Measurements from ENCODE around the gene NME2.
"Not testable (repeated sequence)": the region's sequence is repeated elsewhere in the genome, so short reads cannot be mapped to it uniquely, and the experiment has no call there.

The NME2 gene

DNA sequence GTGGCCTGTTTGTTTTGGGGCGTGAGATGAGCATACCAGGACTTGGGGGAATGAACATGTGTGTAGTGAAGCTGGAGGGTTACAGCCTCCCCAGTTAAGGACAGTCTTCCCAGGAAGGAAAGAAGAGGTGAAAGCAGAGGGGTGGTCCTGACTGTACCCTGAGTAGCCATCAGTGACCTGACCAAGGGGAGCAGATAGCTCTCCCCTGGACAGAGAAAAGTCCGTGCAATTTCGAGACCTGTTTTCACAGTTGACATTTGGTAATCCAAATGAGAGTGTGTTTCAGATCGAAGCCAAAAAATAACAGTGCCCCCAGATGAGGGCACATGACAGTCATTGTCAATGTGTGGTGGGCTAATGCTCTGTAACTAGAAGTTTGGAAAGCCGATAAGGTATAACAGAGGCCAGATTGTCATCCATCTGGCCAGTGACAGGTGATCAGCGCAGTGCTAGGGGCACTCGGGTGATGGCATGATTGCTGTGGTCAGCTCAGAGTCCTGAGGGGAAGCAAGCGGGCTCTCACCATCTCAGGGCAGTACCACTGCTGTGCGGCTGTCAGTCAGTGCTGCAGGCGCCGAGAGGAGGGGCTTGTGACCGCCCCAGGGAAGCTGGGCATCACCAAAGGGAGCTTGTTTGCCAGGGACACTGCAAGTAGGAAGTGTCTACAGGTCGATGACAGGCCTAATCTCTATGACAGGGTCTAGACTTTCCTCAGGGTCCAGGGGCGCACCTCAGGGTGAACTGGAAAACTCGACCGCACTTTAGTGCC is 1.1 kb upstream of the NME2 start:
- H3K9me3 ChIP-seq (ENCODE audit: low read length) = no peaks in the 10 kb centered on the region
- peak overlapping the region; percentile 57 for H3K4me3 ChIP-seq (ENCODE audit: low read length)
- no peaks in the 10 kb centered on the region for H3K27me3 ChIP-seq (ENCODE audit: insufficient read depth, low read length)
- peaks cover 46% of the 10 kb centered on the region for H3K36me3 ChIP-seq (ENCODE audit: insufficient read depth, low read length)
- peaks cover 8% of the 10 kb centered on the region for H3K4me1 ChIP-seq (ENCODE audit: insufficient read depth, low read length)
- no peak overlapping the region for H2AFZ ChIP-seq (ENCODE audit: low read depth, low read length)

DNA sequence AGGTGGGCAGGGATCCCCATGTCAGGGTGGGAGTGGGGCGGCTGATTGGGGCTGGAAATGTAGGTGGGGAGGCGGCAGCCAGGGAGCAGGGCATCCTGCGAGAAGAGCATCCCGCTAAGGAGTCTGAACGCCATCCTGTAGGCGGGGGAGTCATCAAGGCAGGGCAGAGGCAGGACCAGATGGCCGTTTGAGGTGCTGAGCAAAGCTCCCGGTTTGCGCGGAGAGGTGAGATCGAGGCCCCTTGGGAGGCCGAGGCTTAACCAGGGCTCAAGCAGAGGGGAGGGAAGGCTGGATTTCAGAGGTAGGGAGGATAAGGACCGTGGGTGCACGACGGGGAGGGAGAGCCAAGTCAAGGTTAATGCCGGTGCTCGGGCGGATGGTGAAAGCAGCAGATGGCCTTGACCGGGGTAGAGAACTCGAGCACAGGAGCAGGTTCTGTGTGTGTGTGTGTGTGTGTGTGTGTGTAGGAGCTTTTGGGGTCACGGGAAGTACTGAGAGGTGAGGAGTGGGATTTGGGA is 472 bp upstream of the NME2 start:
- H3K36me3 ChIP-seq (ENCODE audit: insufficient read depth, low read length) = peaks cover 44% of the 10 kb centered on the region
- H3K4me1 ChIP-seq (ENCODE audit: insufficient read depth, low read length) = peaks cover 8% of the 10 kb centered on the region
- H2AFZ ChIP-seq (ENCODE audit: low read depth, low read length) = peak overlapping the region; percentile 78
- H3K4me3 ChIP-seq (ENCODE audit: low read length) = peak overlapping the region; percentile 57
- H3K9me3 ChIP-seq (ENCODE audit: low read length) = no peaks in the 10 kb centered on the region
- H3K27me3 ChIP-seq (ENCODE audit: insufficient read depth, low read length) = no peaks in the 10 kb centered on the region

DNA sequence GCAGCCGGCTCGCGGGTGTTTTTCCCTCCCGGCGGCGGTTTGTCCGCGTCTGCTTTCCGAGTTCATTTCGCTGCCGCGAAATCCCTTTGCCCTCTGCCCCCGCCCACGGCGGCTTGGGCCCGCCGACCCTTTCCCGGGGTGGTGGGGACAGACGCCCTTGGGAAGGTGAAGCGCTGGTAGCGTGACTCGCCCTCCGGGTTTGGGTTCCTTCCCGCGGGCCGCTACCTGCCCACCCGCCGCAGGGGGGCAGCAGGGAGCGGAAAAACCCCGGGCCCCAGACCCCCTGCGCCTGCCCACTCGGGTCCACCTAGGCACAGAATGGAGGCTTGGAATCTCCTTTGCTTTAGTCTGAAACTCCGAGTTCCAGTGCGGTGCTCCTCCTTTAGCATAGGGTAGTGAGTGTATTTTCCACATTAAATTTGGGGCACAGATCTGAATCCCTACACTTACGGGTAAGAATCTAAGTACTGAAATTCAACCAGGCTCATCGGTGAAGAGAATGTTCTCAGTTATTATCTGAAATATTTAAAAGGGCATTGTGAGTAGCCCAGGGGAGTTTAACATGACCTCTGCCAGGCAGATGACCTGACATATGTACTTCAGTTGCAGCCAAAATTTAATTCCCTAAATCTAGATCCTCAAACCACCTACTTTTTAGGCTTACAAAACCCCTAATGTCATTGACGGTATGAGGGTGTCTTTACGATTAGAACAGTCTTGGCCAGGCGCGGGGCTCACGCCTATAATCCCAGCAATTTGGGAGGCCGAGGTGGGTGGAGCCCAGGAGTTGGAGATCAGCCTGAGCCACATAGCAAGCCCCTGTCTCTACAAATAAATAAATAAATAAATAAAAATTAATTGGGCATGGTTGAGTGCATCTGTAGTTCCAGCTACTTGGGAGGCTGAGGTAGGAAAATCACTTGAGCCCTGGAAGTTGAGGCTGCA is 1.0 kb downstream of the NME2 start:
- Histone ChIP-seq H3K9me3 (ENCODE audit: low read length) (no peaks in the 10 kb centered on the region), H3K36me3 (ENCODE audit: insufficient read depth, low read length) (peaks cover 43% of the 10 kb centered on the region)

GRCh38 chr17:51169340-51169739 is 3.1 kb downstream of the NME2 start:
- no peak overlapping the region for H3K4me3 ChIP-seq (ENCODE audit: low read length)
- H3K27me3 ChIP-seq (ENCODE audit: insufficient read depth, low read length) = no peaks in the 10 kb centered on the region
- no peaks in the 10 kb centered on the region for H3K9me3 ChIP-seq (ENCODE audit: low read length)
- no peak overlapping the region for H2AFZ ChIP-seq (ENCODE audit: low read depth, low read length)
- peaks cover 8% of the 10 kb centered on the region for H3K4me1 ChIP-seq (ENCODE audit: insufficient read depth, low read length)
- peaks cover 37% of the 10 kb centered on the region for H3K36me3 ChIP-seq (ENCODE audit: insufficient read depth, low read length)

More for the DNA sequence above, 1.0 kb downstream of the NME2 start:
- Histone ChIP-seq H3K4me3 (ENCODE audit: low read length) (peak overlapping the region; percentile 57), H2AFZ (ENCODE audit: low read depth, low read length) (peak overlapping the region; percentile 78), H3K4me1 (ENCODE audit: insufficient read depth, low read length) (peaks cover 8% of the 10 kb centered on the region), H3K27me3 (ENCODE audit: insufficient read depth, low read length) (no peaks in the 10 kb centered on the region)

DNA sequence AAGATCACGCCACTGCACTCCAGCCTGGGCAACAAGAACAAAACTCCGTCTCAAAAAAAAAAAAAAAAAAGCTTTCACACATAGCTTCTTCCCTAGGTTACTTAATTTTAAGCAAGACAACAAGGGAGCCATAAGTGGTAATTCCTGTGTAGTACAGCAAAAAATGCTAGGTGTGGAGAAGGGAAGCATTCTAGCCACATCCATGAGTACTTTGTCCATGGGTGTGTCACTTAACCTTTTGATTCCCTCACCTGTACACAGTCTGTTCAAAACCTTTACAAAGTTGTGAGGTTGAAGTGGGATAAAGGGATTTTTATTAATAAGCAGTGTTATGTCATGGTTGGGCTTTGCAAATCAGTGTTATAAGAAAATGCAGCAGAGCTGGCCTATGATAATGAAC is 4.5 kb downstream of the NME2 start:
- Histone ChIP-seq H3K4me3 (ENCODE audit: low read length) (no peak overlapping the region), H3K27me3 (ENCODE audit: insufficient read depth, low read length) (no peaks in the 10 kb centered on the region), H3K36me3 (ENCODE audit: insufficient read depth, low read length) (peaks cover 43% of the 10 kb centered on the region), H3K4me1 (ENCODE audit: insufficient read depth, low read length) (peaks cover 6% of the 10 kb centered on the region), H3K9me3 (ENCODE audit: low read length) (no peaks in the 10 kb centered on the region), H2AFZ (ENCODE audit: low read depth, low read length) (no peak overlapping the region)

GRCh38 chr17:51172030-51172429 is 5.8 kb downstream of the NME2 start:
- H3K36me3 ChIP-seq (ENCODE audit: insufficient read depth, low read length) = peaks cover 43% of the 10 kb centered on the region
- not testable (repeated sequence) for H2AFZ ChIP-seq (ENCODE audit: low read depth, low read length); H3K4me3 ChIP-seq (ENCODE audit: low read length); H3K27me3 ChIP-seq (ENCODE audit: insufficient read depth, low read length); H3K9me3 ChIP-seq (ENCODE audit: low read length); H3K4me1 ChIP-seq (ENCODE audit: insufficient read depth, low read length)

- H3K36me3 ChIP-seq (ENCODE audit: insufficient read depth, low read length) = peaks cover 67% of the 10 kb centered on the region
- no peak overlapping the region for H3K4me3 ChIP-seq (ENCODE audit: low read length)
- no peaks in the 10 kb centered on the region for H3K4me1 ChIP-seq (ENCODE audit: insufficient read depth, low read length)
- H2AFZ ChIP-seq (ENCODE audit: low read depth, low read length) = no peak overlapping the region
- H3K9me3 ChIP-seq (ENCODE audit: low read length) = no peaks in the 10 kb centered on the region
- no peaks in the 10 kb centered on the region for H3K27me3 ChIP-seq (ENCODE audit: insufficient read depth, low read length)
Measured at GRCh38 chr17:51180486-51180885, 14.3 kb downstream of the NME2 start.

GRCh38 chr17:51184124-51184523 is 17.9 kb downstream of the NME2 start:
- no peaks in the 10 kb centered on the region for H3K27me3 ChIP-seq (ENCODE audit: insufficient read depth, low read length)
- no peak overlapping the region for H3K4me3 ChIP-seq (ENCODE audit: low read length)
- no peak overlapping the region for H2AFZ ChIP-seq (ENCODE audit: low read depth, low read length)
- H3K36me3 ChIP-seq (ENCODE audit: insufficient read depth, low read length) = peaks cover 77% of the 10 kb centered on the region
- no peaks in the 10 kb centered on the region for H3K4me1 ChIP-seq (ENCODE audit: insufficient read depth, low read length)
- no peaks in the 10 kb centered on the region for H3K9me3 ChIP-seq (ENCODE audit: low read length)

DNA sequence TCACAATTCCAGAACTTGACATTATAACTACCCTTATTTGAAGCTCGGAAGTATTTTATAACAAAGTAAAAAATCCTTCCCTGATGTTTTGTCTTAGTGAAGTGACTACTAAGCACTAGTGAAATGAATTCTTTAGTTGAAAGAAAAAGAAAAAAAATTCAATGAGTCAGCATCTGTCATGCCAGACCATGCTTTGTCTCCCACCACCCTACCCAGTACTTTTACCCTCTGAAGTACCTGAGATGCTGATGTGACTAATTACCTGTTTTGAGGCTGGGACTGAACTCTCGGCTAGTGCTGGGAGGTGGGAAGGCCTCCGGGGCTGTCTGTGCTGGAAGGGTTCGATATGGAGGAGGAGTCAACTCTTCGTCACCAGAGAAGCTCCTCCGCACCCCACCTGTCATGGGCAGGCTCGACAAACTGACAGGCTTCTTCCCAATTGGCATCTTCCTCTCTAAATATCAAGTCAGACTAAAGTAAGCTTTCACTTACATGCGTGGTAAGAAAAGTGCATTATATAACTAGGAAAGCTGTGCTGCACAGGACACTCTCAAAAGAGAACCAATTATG is 19.6 kb downstream of the NME2 start:
- H3K4me1 ChIP-seq (ENCODE audit: insufficient read depth, low read length) = no peaks in the 10 kb centered on the region
- H3K27me3 ChIP-seq (ENCODE audit: insufficient read depth, low read length) = no peaks in the 10 kb centered on the region
- no peak overlapping the region for H2AFZ ChIP-seq (ENCODE audit: low read depth, low read length)
- peaks cover 81% of the 10 kb centered on the region for H3K36me3 ChIP-seq (ENCODE audit: insufficient read depth, low read length)
- no peaks in the 10 kb centered on the region for H3K9me3 ChIP-seq (ENCODE audit: low read length)
- no peak overlapping the region for H3K4me3 ChIP-seq (ENCODE audit: low read length)

GRCh38 chr17:51188271-51188833 is 22.1 kb downstream of the NME2 start:
- no peaks in the 10 kb centered on the region for H3K9me3 ChIP-seq (ENCODE audit: low read length)
- no peak overlapping the region for H2AFZ ChIP-seq (ENCODE audit: low read depth, low read length)
- H3K36me3 ChIP-seq (ENCODE audit: insufficient read depth, low read length) = peaks cover 84% of the 10 kb centered on the region
- H3K4me3 ChIP-seq (ENCODE audit: low read length) = no peak overlapping the region
- H3K4me1 ChIP-seq (ENCODE audit: insufficient read depth, low read length) = no peaks in the 10 kb centered on the region
- H3K27me3 ChIP-seq (ENCODE audit: insufficient read depth, low read length) = no peaks in the 10 kb centered on the region

DNA sequence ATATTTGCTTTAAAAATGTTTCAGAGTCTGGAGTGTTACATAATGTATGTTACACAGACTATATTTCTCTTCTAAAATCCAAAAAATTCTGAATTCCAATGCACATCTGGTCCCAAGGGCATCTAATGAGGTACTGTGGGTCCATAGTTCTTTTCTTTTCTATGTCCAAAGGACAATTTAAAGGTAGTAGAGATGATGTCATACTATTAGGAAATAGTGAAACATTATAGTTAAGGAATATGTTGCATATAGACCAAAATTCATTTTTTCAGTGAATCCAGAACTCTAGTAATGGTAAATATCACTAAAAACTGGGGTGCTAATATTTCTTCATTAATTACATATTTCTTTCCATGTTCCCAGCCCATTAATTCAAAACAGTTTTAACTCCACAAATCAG is 23.0 kb downstream of the NME2 start:
- no peak overlapping the region for H3K4me3 ChIP-seq (ENCODE audit: low read length)
- no peaks in the 10 kb centered on the region for H3K9me3 ChIP-seq (ENCODE audit: low read length)
- H3K4me1 ChIP-seq (ENCODE audit: insufficient read depth, low read length) = no peaks in the 10 kb centered on the region
- H3K36me3 ChIP-seq (ENCODE audit: insufficient read depth, low read length) = peaks cover 84% of the 10 kb centered on the region
- H3K27me3 ChIP-seq (ENCODE audit: insufficient read depth, low read length) = no peaks in the 10 kb centered on the region
- H2AFZ ChIP-seq (ENCODE audit: low read depth, low read length) = no peak overlapping the region

DNA sequence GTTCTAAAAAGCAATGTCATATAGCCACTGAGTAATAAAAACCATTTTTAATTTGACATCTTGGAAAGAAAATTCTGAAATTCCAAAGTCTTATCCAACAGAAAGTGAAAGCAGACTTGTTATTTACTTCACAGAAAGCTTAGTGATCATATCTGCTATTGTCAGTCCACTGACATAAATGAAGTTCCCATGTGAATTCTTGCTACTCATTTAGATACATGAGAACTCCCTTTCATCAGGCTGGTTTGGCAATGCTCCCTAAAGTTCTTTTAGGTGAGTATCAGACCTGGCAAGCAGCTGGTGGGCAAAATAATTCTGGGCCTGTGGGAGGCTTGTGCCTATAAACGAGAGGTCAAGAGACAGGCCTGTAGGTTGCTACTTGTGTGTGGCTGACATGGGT is 23.4 kb downstream of the NME2 start:
- Histone ChIP-seq H3K27me3 (ENCODE audit: insufficient read depth, low read length) (no peaks in the 10 kb centered on the region), H2AFZ (ENCODE audit: low read depth, low read length) (no peak overlapping the region), H3K36me3 (ENCODE audit: insufficient read depth, low read length) (peaks cover 84% of the 10 kb centered on the region), H3K9me3 (ENCODE audit: low read length) (no peaks in the 10 kb centered on the region), H3K4me1 (ENCODE audit: insufficient read depth, low read length) (no peaks in the 10 kb centered on the region), H3K4me3 (ENCODE audit: low read length) (no peak overlapping the region)

DNA sequence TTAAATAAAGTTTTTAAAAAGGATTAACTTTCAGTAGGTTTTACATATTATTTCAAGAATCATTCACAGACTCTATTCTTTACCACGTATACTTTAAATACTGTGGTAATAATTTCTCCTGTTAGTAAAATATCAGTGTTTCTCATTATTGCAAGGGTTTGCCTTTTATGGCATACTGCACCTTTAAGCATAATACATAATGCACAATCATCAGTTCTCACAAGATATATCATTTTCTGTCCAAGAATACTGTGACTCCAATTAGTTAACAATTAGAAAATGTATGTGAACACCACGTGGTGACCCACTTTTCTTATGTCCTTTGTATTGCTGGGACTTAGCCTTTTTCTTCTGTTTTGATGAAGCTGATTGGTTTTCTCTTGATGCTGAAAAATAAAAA is 25.7 kb downstream of the NME2 start:
- Histone ChIP-seq H3K9me3 (ENCODE audit: low read length) (no peaks in the 10 kb centered on the region), H3K36me3 (ENCODE audit: insufficient read depth, low read length) (peaks cover 87% of the 10 kb centered on the region), H2AFZ (ENCODE audit: low read depth, low read length) (no peak overlapping the region), H3K27me3 (ENCODE audit: insufficient read depth, low read length) (no peaks in the 10 kb centered on the region), H3K4me3 (ENCODE audit: low read length) (no peak overlapping the region), H3K4me1 (ENCODE audit: insufficient read depth, low read length) (no peaks in the 10 kb centered on the region)

All from neuron (in vitro differentiated cells).